Endodermal cell (in vitro differentiated cells): ENCODE results near the gene BAX. TPM values are rescaled to one million over a fixed set of nuclear protein-coding genes. Genes with fewer than 3 reads are reported as not detected.
A peak's percentile ranks its signal among the peaks of the same experiment; 100 is the strongest.

Experiments used
- DNase-seq: peaks from one replicate; pipeline ENCODE4 v3.0.0-alpha.2; 2017
- H3K27ac ChIP-seq: 2 replicates; pipeline ENCODE4 v1.5.1; 2013; ENCODE audit warnings: mild to moderate bottlenecking, low read depth, low read length, moderate library complexity
- H3K27me3 ChIP-seq: 2 replicates; pipeline ENCODE4 v1.6.1; 2013; ENCODE audit warnings: mild to moderate bottlenecking, low read length, moderate library complexity; ENCODE audit not compliant: insufficient read depth, control insufficient read depth, poor library complexity, severe bottlenecking
- H3K36me3 ChIP-seq: 2 replicates; pipeline ENCODE4 v1.7.0; 2013; ENCODE audit warnings: mild to moderate bottlenecking, low read length, moderate library complexity; ENCODE audit not compliant: control insufficient read depth, insufficient read depth
- H3K4me1 ChIP-seq: one replicate; pipeline ENCODE4 v1.7.0; 2013; ENCODE audit warnings: low read length; ENCODE audit not compliant: control insufficient read depth, insufficient read depth
- H3K4me3 ChIP-seq: 2 replicates; pipeline ENCODE4 v1.5.1; 2013; ENCODE audit warnings: mild to moderate bottlenecking, low read length, moderate library complexity
- H3K9ac ChIP-seq: 2 replicates; pipeline ENCODE4 v1.6.1; 2013; ENCODE audit warnings: mild to moderate bottlenecking, low read length, moderate library complexity; ENCODE audit not compliant: poor library complexity, severe bottlenecking; ENCODE audit errors: extremely low read depth
- H3K9me3 ChIP-seq: 2 replicates; pipeline ENCODE4 v1.6.1; 2013; ENCODE audit warnings: mild to moderate bottlenecking, low read length, moderate library complexity; ENCODE audit not compliant: control insufficient read depth
- H3K27ac Mint-ChIP-seq: 2 replicates; pipeline ENCODE4 v1.8.0; 2020; ENCODE audit warnings: mixed read lengths
- H3K27me3 Mint-ChIP-seq: 2 replicates; pipeline ENCODE4 v1.8.0; 2021; ENCODE audit warnings: mild to moderate bottlenecking, mixed read lengths; ENCODE audit not compliant: insufficient read depth
- H3K36me3 Mint-ChIP-seq: 2 replicates; pipeline ENCODE4 v1.8.0; 2020; ENCODE audit warnings: low read depth, mixed read lengths
- H3K4me1 Mint-ChIP-seq: 2 replicates; pipeline ENCODE4 v1.8.0; 2020; ENCODE audit warnings: mixed read lengths
- H3K4me3 Mint-ChIP-seq: 2 replicates; pipeline ENCODE4 v1.8.0; 2020; ENCODE audit warnings: mild to moderate bottlenecking, moderate library complexity, mixed read lengths
- H3K9me3 Mint-ChIP-seq: 2 replicates; pipeline ENCODE4 v1.8.0; 2020; ENCODE audit warnings: mild to moderate bottlenecking, mixed read lengths
- WGBS, 2 experiments: methylation state at CpG; one replicate each; pipeline versions ENCODE4 v1.1.5 to v1.1.7; 2013; ENCODE audit warnings: missing lambda C conversion rate in 2 of 2, mixed read lengths in 1 of 2; ENCODE audit not compliant: insufficient coverage in 1 of 2, insufficient read length in 1 of 2; 5-methylcytosine and 5-hydroxymethylcytosine counted together
- total RNA-seq, 2 donors: library from RNA; stranded (reverse); fragmentation: NEBNext Ultra II Directional in 1 of 2; extraction: Animal tissue kit (Norgen Biotek cat#: 25700) in 1 of 2; gene quantifications; 2 replicates in 1 of 2; 3 replicates in 1 of 2; pipeline ENCODE4 v1.2.1, GENCODE V29; 2021
- TF ChIP-seq, protein P1 (sequence below): fragments of 200-600 bp; sonication (generic); conservative IDR thresholded peaks from 2 replicates; pipeline ENCODE4 v1.5.0; 2021; ENCODE audit warnings: antibody characterized with exemption, mild to moderate bottlenecking

Gene BAX
- total RNA-seq, 2 donors from 2014 or later: 172 to 184 TPM

- Mint-ChIP-seq H3K4me3 (peak overlapping the region; percentile 100), H3K27ac (peak overlapping the region; percentile 98), H3K4me1 (peaks cover 18% of the 10 kb centered on the region), H3K27me3 (peaks cover 2% of the 10 kb centered on the region), H3K36me3 (peaks cover 47% of the 10 kb centered on the region), H3K9me3 (no peaks in the 10 kb centered on the region)
- H3K9me3 ChIP-seq: no peaks in the 10 kb centered on the region
- peak overlapping the region; percentile 74 for H3K9ac ChIP-seq
- peak; percentile 94 for DNase-seq
- peaks cover 36% of the 10 kb centered on the region for H3K36me3 ChIP-seq
- WGBS, 2 experiments: 22 to 26% methylated on average over 14 to 28 of the region's 28 CpGs
- peak overlapping the region; percentile 76 for H3K4me3 ChIP-seq
- peak overlapping the region; percentile 75 for H3K27ac ChIP-seq
- TF ChIP-seq, protein P1, sequence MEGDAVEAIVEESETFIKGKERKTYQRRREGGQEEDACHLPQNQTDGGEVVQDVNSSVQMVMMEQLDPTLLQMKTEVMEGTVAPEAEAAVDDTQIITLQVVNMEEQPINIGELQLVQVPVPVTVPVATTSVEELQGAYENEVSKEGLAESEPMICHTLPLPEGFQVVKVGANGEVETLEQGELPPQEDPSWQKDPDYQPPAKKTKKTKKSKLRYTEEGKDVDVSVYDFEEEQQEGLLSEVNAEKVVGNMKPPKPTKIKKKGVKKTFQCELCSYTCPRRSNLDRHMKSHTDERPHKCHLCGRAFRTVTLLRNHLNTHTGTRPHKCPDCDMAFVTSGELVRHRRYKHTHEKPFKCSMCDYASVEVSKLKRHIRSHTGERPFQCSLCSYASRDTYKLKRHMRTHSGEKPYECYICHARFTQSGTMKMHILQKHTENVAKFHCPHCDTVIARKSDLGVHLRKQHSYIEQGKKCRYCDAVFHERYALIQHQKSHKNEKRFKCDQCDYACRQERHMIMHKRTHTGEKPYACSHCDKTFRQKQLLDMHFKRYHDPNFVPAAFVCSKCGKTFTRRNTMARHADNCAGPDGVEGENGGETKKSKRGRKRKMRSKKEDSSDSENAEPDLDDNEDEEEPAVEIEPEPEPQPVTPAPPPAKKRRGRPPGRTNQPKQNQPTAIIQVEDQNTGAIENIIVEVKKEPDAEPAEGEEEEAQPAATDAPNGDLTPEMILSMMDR: no peak
- peaks cover 14% of the 10 kb centered on the region for H3K4me1 ChIP-seq
- H3K27me3 ChIP-seq: no peaks in the 10 kb centered on the region
These were observed 8.9 kb downstream of the BAX start for GRCh38 chr19:48963371-48964204.

GRCh38 chr19:48964205-48965039 is 9.7 kb downstream of the BAX start:
- H3K27me3 ChIP-seq: no peaks in the 10 kb centered on the region
- H3K36me3 ChIP-seq: peaks cover 39% of the 10 kb centered on the region
- H3K36me3 Mint-ChIP-seq: peaks cover 47% of the 10 kb centered on the region
- H3K4me3 ChIP-seq: peak overlapping the region; percentile 76
- H3K27ac Mint-ChIP-seq: peak overlapping the region; percentile 98
- H3K27me3 Mint-ChIP-seq: peaks cover 2% of the 10 kb centered on the region
- H3K9me3 ChIP-seq: no peaks in the 10 kb centered on the region
- peaks cover 14% of the 10 kb centered on the region for H3K4me1 ChIP-seq
- H3K9ac ChIP-seq: peak overlapping the region; percentile 74
- H3K27ac ChIP-seq: peak overlapping the region; percentile 75
- peaks cover 18% of the 10 kb centered on the region for H3K4me1 Mint-ChIP-seq
- TF ChIP-seq, protein P1: no peak
- WGBS, 2 experiments: 30 to 38% methylated on average over 12 to 19 of the region's 19 CpGs
- H3K9me3 Mint-ChIP-seq: no peaks in the 10 kb centered on the region
- DNase-seq: no peak
- H3K4me3 Mint-ChIP-seq: peak overlapping the region; percentile 100

GRCh38 chr19:48965040-48965805 is 10.5 kb downstream of the BAX start, which contains the start of gene FTL:
TSS of gene FTL (plus strand) at chr19:48965309. CDS start at chr19:48965508, 199 bp downstream.
- WGBS, 2 experiments: 0% methylated on average over 34 to 50 of the region's 52 CpGs
- Mint-ChIP-seq H3K4me1 (peaks cover 18% of the 10 kb centered on the region), H3K9me3 (no peaks in the 10 kb centered on the region), H3K27me3 (peaks cover 2% of the 10 kb centered on the region), H3K4me3 (peak within 1 kb of the TSS; percentile 100), H3K27ac (peak within 1 kb of the TSS; percentile 98), H3K36me3 (peaks cover 52% of the 10 kb centered on the region)
- Histone ChIP-seq H3K4me1 (peaks cover 14% of the 10 kb centered on the region), H3K4me3 (peak within 1 kb of the TSS; percentile 84), H3K36me3 (peaks cover 47% of the 10 kb centered on the region), H3K9ac (peak within 1 kb of the TSS; percentile 93), H3K27me3 (no peaks in the 10 kb centered on the region), H3K9me3 (no peaks in the 10 kb centered on the region), H3K27ac (peak within 1 kb of the TSS; percentile 91)
- TF ChIP-seq, protein P1: no peak
- DNase-seq: peak; percentile 98
